Measurements from ENCODE around the gene TLR9.

DNA sequence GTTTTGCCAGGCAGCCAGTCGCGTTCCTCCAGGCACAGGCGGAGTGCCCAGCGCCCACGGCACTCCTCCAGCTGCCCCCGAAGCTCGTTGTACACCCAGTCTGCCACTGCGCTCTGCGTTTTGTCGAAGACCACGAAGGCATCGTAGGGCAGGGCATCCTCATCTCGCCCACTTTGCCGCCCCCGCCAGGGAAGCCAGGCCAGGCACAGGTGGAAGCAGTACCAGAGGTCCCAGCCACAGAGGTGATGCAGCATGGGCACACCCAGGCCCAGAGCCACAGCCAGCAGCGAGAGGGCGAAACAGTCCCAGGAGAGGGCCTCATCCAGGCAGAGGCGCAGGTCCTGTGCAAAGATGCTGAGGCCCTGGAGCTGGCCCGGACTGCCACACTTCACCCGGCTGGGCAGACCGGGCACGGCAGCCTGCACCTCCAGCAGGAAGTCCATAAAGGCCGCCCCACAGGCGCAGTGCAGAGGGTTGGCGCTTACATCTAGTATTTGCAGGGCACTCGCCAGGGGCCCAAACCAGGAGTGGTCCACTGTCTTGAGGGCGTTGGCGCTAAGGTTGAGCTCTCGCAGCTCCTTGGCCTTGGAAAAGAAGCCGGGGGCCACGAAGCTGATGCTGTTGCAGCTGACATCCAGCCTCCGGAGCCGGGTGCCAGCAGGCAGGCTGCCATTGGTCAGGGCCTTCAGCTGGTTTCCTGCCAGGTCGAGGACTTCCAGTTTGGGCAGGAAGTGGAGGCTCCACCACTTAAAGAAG lies 3.7 kb downstream of the TLR9 start:
- TF ChIP-seq, protein P1, sequence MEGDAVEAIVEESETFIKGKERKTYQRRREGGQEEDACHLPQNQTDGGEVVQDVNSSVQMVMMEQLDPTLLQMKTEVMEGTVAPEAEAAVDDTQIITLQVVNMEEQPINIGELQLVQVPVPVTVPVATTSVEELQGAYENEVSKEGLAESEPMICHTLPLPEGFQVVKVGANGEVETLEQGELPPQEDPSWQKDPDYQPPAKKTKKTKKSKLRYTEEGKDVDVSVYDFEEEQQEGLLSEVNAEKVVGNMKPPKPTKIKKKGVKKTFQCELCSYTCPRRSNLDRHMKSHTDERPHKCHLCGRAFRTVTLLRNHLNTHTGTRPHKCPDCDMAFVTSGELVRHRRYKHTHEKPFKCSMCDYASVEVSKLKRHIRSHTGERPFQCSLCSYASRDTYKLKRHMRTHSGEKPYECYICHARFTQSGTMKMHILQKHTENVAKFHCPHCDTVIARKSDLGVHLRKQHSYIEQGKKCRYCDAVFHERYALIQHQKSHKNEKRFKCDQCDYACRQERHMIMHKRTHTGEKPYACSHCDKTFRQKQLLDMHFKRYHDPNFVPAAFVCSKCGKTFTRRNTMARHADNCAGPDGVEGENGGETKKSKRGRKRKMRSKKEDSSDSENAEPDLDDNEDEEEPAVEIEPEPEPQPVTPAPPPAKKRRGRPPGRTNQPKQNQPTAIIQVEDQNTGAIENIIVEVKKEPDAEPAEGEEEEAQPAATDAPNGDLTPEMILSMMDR (IDR thresholded peaks at IDR 0.05): no peak
- TF ChIP-seq POLR2AphosphoS5 (IDR thresholded peaks at IDR 0.05) (no peak), POLR2A (IDR thresholded peaks at IDR 0.05) (no peak)
